ES-I3 (cell line): Measurements from ENCODE around the gene NRXN3.

Experiments used
- H3K36me3 ChIP-seq: 2 replicates; pipeline ENCODE4 v1.6.1; 2013; ENCODE audit warnings: mild to moderate bottlenecking, low read length, control low read depth, moderate library complexity; ENCODE audit not compliant: insufficient read depth
- H3K4me1 ChIP-seq: 2 replicates; pipeline ENCODE4 v1.6.1; 2013; ENCODE audit warnings: mild to moderate bottlenecking, control low read depth, low read length; ENCODE audit not compliant: insufficient read depth
- H3K9ac ChIP-seq: 2 replicates; pipeline ENCODE4 v1.6.1; 2013; ENCODE audit warnings: low read depth, mild to moderate bottlenecking, low read length, moderate library complexity
- H3K9me3 ChIP-seq: 2 replicates; pipeline ENCODE4 v1.6.1; 2013; ENCODE audit warnings: mild to moderate bottlenecking, low read length, moderate library complexity; ENCODE audit not compliant: control insufficient read depth, insufficient read depth

NRXN3 gene

DNA sequence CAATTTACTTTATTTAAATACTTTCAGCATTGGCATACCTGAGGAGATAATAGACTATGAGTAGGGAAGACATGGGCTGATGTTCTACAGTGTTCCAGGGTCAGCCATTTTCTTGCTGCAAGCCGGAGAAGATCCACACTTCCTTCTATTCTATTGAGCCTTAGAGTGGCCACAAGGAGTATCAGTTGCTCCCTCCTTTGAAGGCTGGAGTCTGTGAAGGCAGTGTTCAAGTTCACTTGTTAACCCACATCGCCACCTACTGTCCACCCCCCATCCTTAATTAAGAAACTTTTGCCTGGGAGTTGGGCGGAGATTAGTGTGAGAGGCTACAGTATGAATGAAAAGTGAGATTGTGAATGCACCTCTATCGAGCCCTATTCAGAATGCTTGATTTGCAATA lies 666.6 kb downstream of the NRXN3 start:
- Histone ChIP-seq H3K4me1 (no peaks in the 10 kb centered on the region), H3K36me3 (no peaks in the 10 kb centered on the region), H3K9me3 (no peaks in the 10 kb centered on the region), H3K9ac (no peak overlapping the region)

- Histone ChIP-seq H3K4me1 (no peaks in the 10 kb centered on the region), H3K36me3 (no peaks in the 10 kb centered on the region), H3K9me3 (no peaks in the 10 kb centered on the region), H3K9ac (no peak overlapping the region)
Observed at GRCh38 chr14:78838959-78839358, 668.8 kb downstream of the NRXN3 start.

DNA sequence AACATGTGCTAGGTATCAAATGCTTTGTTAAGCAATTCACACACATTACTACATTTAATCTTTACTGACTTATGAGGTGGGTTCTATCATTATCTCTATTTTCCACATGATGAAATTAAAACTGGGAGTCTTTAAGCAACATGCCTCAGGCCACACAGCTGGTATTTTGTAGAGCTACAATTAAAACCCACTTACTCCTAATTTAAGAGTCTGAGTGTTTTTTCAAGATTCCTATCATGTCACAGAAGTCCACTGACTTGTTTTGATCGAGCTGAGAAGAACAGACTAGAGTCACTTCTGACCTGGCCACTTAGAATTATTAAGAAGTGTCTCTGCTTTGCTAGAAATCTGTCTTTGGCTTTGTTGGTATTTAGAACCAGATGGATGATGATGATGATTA lies 670.7 kb downstream of the NRXN3 start:
- H3K9ac ChIP-seq: no peak overlapping the region
- no peaks in the 10 kb centered on the region for H3K36me3 ChIP-seq

GRCh38 chr14:78847801-78848200 lies 677.6 kb downstream of the NRXN3 start:
- Histone ChIP-seq H3K36me3 (no peaks in the 10 kb centered on the region), H3K4me1 (peaks cover 23% of the 10 kb centered on the region; the same call in 1 of the 2 replicates), H3K9me3 (no peaks in the 10 kb centered on the region), H3K9ac (no peak overlapping the region)

More for the DNA sequence above, 670.7 kb downstream of the NRXN3 start:
- Histone ChIP-seq H3K9me3 (no peaks in the 10 kb centered on the region), H3K4me1 (no peaks in the 10 kb centered on the region)

DNA sequence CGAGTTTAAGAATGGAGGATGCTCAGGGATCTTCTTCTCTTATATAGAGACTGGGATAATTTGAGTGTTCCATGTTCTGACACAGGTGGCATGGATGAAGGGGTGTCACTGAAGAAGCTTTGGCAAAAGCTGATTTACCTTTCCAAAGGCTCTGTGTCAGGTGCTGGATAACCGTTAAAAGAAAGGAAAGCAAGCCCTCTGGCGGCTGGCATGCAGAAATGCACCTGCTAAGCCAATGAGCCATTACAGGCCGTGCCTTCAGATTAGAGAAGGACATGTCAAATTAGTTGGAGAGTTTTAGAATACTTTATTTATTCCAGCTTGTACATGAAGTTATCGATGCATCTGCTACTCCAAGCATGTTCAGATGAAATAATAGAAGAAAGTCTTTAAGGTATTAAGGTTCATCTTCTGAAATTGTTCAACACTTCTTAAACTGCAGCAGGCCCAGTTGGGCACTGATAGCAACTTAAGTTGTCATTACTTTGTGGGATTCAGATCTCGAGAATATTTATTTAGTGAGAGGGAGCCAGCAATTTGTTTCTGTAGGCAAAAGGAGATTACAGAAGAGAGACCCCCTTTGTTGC lies 678.2 kb downstream of the NRXN3 start:
- no peaks in the 10 kb centered on the region for H3K9me3 ChIP-seq
- H3K9ac ChIP-seq: no peak overlapping the region
- H3K4me1 ChIP-seq: peaks cover 23% of the 10 kb centered on the region; the same call in 1 of the 2 replicates
- H3K36me3 ChIP-seq: no peaks in the 10 kb centered on the region

GRCh38 chr14:78849952-78850351 lies 679.8 kb downstream of the NRXN3 start:
- H3K9ac ChIP-seq: no peak overlapping the region

DNA sequence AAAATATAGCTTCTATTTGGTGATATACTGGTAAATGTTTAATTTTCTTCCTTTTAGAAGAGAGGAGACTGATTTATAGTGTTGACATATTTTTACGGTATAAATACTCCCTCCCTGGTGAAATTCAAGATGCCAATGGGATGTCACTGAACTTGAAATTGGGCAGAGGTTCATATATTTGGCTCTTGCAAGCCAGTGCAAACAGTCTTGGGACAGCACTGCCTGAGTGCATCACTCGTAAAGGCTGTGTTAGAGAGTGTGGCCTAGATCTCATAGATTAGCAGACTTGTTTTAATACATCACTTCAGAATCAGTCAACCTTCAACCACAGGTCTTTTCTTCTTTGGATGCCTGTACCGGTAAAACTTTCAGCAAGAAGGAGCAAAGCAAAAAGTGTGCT lies 681.0 kb downstream of the NRXN3 start:
- H3K36me3 ChIP-seq: no peaks in the 10 kb centered on the region
- no peak overlapping the region for H3K9ac ChIP-seq
- H3K4me1 ChIP-seq: peaks cover 23% of the 10 kb centered on the region; the same call in 1 of the 2 replicates
- H3K9me3 ChIP-seq: no peaks in the 10 kb centered on the region

More at GRCh38 chr14:78849952-78850351, 679.8 kb downstream of the NRXN3 start:
- Histone ChIP-seq H3K4me1 (peaks cover 23% of the 10 kb centered on the region; the same call in 1 of the 2 replicates), H3K36me3 (no peaks in the 10 kb centered on the region), H3K9me3 (no peaks in the 10 kb centered on the region)

GRCh38 chr14:78852040-78852439 lies 681.9 kb downstream of the NRXN3 start:
- H3K4me1 ChIP-seq: peaks cover 23% of the 10 kb centered on the region; the same call in 1 of the 2 replicates
- no peaks in the 10 kb centered on the region for H3K36me3 ChIP-seq
- H3K9ac ChIP-seq: no peak overlapping the region
- no peaks in the 10 kb centered on the region for H3K9me3 ChIP-seq

DNA sequence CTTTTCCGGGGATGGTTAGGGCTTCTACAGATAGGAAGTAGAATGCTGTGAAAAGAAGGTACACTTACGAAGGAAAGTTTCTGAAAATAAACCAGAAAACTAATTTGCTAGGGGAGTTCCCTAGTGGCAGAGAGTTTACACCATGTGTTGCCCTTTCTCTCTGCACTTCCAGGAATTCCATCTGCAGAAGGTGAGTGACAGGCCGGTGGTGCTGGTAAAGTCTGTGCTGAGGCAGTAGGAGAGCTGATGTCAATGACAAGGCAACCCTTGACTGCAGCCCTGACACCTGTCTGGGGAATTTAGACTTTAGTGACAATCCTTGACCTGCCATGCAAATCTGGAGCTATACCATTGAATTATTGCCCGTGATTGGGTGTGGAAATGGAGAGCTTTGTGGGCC lies 687.8 kb downstream of the NRXN3 start:
- H3K36me3 ChIP-seq: no peaks in the 10 kb centered on the region
- no peaks in the 10 kb centered on the region for H3K9me3 ChIP-seq
- no peak overlapping the region for H3K9ac ChIP-seq
- peaks cover 8% of the 10 kb centered on the region; the same call in 1 of the 2 replicates for H3K4me1 ChIP-seq

- H3K9ac ChIP-seq: no peak overlapping the region
- no peaks in the 10 kb centered on the region for H3K36me3 ChIP-seq
- peaks cover 2% of the 10 kb centered on the region; the same call in 1 of the 2 replicates for H3K9me3 ChIP-seq
- peaks cover 5% of the 10 kb centered on the region; the same call in 1 of the 2 replicates for H3K4me1 ChIP-seq
Observed at GRCh38 chr14:78863143-78863542, 693.0 kb downstream of the NRXN3 start.

GRCh38 chr14:78872837-78873236 lies 702.7 kb downstream of the NRXN3 start:
- Histone ChIP-seq H3K36me3 (no peaks in the 10 kb centered on the region), H3K9ac (no peak overlapping the region), H3K4me1 (peaks cover 6% of the 10 kb centered on the region; the same call in 1 of the 2 replicates), H3K9me3 (no peaks in the 10 kb centered on the region)

DNA sequence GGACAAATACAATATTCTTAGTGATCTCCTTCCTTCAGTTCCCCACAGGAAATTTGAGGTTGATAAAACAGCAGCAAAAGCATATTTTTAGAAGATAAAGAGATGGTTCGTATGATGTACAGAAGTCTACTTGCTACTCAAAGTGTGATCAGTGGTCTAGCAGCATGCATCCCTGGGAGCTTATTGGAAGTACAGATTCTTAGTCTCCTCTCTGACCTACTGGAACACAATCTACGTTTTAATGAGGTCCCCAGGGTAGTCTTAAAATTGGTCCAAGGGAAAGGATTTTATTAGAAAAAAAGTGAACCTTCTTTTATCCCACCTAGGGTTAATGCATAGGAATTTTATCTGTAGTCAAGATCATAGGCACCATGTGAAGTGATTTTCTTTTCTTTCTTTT lies 703.4 kb downstream of the NRXN3 start:
- H3K4me1 ChIP-seq: peaks cover 6% of the 10 kb centered on the region; the same call in 1 of the 2 replicates
- H3K9ac ChIP-seq: no peak overlapping the region
- H3K36me3 ChIP-seq: no peaks in the 10 kb centered on the region
- H3K9me3 ChIP-seq: no peaks in the 10 kb centered on the region

GRCh38 chr14:78875049-78875448 lies 704.9 kb downstream of the NRXN3 start:
- H3K9ac ChIP-seq: no peak overlapping the region

DNA sequence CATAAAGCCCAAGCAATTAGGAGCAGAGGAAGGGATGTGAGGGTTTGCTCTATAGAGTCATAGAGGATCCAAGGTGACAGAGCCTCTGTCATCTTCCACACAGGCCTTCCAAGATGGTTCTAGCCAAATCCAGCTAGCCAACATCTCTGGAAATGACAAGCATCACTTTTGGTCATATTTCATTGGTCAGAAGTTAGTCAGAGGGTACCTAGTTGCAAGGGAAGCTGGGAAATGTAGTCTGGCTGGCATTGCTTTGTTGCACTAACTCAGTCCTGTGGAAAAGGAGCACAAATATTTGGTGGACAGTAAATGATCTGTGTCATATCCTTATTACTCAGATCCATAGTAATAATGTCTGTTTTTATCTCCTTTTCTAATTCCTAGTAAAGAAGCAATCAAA lies 715.7 kb downstream of the NRXN3 start:
- no peaks in the 10 kb centered on the region for H3K4me1 ChIP-seq
- H3K9me3 ChIP-seq: peaks cover 3% of the 10 kb centered on the region; the same call in 1 of the 2 replicates
- no peak overlapping the region for H3K9ac ChIP-seq
- no peaks in the 10 kb centered on the region for H3K36me3 ChIP-seq

More at GRCh38 chr14:78875049-78875448, 704.9 kb downstream of the NRXN3 start:
- Histone ChIP-seq H3K9me3 (no peaks in the 10 kb centered on the region), H3K36me3 (no peaks in the 10 kb centered on the region), H3K4me1 (no peaks in the 10 kb centered on the region; the same call in 1 of the 2 replicates)

DNA sequence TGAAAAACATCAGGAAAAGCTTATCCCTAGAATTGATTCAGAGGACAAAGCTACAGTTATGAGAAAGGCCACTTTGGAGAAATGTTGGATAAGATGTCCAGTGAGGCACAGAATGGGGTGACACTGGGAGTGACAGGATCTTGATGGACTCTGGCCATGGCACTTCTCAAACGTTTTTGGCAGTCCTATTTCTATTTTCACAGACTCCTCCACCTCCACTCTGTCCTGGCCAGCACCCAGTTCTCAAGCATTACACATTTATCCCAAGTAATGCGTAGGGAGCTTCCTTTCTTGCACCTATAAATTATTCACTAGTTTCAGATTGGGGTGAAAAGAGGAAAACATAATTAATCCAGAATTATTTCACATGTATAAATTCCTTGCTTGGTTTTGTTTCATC lies 727.3 kb downstream of the NRXN3 start:
- Histone ChIP-seq H3K36me3 (no peaks in the 10 kb centered on the region), H3K4me1 (peaks cover 21% of the 10 kb centered on the region), H3K9me3 (no peaks in the 10 kb centered on the region), H3K9ac (no peak overlapping the region)
